Suppressor macrophage (primary cell): ENCODE results near the gene DIDO1.

Source experiments
- DNase-seq, 4 experiments: peaks; one replicate each; pipeline ENCODE4 v3.0.0-alpha.2; 2020 to 2022
- total RNA-seq, 17 experiments: gene quantifications; one replicate each; lab custom pipeline; 2026; ENCODE audit warnings: mixed read lengths in 6 of 17, inconsistent platforms in 3 of 17; lab: John Stamatoyannopoulos, UW

Gene DIDO1
- 39.5 to 108 (median 75.8) reads per million in 17 experiments for total RNA-seq

DNA sequence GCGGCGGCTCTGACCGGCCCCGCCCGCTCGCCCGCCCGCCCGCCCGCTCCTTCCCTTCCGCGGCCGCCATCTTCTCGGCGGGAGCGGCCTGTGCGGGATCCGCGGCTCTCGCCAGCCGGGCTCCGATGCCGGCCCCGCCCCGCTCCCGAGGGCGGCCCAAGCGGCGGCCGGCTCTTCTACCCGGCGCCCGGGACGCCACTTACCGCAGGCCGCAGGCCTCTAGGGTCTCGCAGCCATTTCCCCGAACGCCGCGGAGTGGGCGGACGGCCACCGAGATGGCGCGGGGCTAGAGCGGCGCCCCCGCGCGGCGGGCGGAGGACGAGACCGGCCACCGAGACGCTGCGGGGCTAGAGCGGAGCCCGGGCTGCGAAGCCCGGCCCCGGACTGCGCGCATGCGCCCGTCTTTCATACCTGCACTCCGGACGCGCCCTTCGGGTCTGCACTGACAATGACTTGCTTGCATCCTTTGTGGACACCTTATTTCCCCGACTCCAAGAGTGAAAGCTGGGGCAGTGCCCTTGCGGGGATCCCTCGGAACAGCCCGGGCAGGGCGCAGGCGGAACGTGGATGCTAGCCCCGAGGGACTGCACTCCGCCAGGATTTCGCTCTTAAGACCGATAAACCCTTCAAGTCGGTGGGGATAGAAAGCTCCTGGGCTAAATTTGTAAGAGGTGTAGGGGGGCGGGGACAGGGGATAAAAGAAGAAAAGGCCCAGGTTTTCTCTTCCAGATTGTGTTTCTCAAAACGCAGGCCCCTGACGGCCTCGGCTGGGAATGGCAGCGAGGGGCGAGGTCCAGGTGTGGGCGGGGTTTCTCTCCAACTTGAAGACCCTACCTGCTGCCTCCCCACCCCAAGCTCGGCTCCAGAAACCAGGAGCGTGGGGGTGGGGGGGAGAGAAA is at the start of gene DIDO1:
DIDO1 (minus strand) TSS at position 277 of the 899 bp plus-strand sequence.
- peak; percentile 90 to 96 (median 93) for DNase-seq

DNA sequence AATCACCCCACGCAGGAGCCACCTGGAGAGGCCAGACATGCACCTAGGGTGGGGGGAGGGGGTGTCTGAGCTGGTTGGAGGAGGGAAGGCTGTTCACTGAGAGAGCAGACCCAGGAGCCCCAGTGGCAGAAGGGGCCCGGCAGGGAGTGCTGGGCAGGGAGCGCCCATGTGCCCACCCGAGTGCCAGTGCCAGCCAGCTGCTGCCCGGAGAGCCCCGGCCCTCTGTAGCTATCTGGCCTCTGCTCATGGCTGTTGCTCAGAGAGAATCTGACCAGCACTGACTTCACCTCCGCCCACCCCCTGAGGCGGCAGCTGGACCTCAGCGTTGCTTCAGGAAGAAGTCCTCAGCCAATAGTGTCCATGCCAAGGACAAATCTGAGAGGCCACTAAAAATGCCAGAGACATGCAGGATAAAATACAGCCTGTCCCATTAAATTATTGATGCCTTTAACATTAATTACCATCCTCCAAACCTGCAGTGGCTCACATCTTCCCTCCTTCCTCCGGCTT is 49.0 kb upstream of the DIDO1 start:
- peak; percentile 26 to 54 (median 38) for DNase-seq

DNA sequence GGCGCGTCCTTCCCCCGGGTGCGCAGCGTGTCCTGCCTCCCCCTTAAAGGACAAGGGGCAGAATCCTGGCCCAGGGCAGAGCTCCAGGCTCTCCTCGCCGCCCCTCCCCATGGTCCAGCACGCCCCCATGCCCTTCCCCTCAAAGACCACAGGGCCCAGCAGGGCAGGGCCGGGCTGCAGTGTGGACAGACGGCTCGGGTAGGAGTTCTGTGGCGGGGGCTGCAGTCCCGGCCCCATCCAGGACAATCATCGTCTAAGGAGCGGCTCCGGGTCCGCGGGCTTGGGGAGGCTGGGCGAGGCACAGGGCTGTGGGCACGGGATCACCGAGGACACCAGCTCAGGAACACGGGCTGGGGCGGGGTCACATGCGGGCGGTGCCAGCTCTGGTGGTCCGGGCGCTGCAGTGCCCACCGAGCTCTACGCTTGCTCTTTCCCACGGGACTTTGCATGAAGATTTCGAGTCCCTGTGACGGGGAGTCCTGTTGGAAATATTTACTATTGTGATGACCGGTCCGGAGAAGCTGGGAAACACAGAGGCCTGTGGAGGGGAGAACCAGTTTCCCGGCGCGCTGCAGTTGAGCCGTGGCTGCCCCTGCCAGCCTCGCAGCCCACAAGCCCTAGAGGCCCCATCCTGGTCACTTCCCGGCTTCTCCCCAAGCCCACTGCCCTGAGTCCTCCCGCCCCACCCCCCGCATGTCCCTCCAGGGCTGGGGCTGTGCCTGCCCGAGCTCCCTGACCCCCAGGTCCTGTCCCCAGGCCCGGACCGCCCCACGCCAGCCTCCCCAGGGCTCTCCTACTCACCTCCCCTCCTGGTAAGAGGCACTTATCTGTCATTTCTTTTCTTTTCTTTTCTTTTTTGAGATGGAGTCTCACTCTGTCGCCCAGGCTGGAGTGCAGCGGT is 46.8 kb upstream of the DIDO1 start:
- no peak for DNase-seq

DNA sequence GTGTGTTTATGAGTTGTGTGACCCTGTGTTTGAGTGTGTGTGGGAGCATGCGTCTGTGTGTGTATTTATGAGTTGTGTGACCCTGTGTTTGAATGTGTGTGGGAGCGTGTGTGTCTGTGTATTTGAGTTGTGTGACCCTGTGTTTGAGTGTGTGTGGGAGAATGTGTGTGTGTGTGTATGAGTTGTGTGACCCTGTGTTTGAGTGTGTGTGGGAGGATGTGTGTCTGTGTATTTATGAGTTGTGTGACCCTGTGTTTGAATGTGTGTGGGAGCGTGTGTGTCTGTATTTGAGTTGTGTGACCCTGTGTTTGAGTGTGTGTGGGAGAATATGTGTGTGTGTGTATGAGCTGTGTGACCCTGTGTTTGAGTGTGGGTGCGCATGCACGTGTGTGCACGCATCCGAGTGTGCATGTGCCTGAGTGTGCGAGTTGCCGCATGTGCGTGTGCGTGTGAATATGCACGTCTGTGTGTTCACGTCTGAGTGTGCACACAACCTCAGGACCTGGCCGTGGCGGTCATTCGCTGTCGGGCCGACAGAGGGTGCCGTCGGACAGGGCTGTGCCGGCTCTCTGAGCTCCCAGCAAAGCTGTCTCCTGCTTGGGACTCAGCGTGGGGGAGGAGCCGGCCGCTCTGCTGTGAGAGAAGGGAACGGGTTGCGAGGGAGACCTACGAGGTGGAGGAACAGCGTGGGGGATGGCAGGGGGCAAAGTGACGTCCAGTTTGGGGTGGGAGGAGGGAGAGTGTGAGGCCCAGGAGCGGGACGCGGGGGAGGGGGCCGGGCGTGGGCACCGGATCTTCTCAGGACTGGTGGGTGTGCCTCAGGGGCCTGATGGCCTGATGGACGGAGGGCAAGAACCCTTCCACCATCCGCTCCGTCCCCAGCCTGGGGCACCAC is 45.9 kb upstream of the DIDO1 start:
- peak; percentile 92 to 95 (median 93) for DNase-seq

DNA sequence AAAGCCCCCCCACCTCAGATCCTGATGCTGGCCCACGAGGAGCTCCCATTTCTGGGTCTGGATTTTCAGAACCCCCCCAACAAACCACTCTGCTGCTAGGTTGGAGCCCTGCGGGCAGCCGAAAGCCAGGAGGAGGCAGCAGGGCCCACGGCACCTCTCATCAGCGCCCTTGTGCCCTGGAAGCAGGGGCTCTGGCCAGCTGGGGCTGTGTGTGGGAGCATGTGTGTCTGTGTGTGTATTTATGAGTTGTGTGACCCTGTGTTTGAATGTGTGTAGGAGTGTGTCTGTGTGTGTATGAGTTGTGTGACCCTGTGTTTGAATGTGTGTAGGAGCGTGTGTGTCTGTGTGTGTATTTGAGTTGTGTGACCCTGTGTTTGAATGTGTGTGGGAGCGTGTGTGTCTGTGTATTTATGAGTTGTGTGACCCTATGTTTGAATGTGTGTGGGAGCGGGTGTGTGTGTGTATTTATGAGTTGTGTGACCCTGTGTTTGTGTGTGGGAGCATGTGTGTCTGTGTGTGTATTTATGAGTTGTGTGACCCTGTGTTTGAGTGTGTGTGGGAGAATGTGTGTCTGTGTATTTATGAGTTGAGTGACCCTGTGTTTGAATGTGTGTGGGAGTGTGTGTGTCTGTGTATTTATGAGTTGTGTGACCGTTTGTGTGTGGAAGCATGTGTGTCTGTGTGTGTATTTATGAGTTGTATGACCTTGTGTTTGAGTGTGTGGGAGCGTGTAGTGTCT is 45.1 kb upstream of the DIDO1 start:
- DNase-seq = no peak

DNA sequence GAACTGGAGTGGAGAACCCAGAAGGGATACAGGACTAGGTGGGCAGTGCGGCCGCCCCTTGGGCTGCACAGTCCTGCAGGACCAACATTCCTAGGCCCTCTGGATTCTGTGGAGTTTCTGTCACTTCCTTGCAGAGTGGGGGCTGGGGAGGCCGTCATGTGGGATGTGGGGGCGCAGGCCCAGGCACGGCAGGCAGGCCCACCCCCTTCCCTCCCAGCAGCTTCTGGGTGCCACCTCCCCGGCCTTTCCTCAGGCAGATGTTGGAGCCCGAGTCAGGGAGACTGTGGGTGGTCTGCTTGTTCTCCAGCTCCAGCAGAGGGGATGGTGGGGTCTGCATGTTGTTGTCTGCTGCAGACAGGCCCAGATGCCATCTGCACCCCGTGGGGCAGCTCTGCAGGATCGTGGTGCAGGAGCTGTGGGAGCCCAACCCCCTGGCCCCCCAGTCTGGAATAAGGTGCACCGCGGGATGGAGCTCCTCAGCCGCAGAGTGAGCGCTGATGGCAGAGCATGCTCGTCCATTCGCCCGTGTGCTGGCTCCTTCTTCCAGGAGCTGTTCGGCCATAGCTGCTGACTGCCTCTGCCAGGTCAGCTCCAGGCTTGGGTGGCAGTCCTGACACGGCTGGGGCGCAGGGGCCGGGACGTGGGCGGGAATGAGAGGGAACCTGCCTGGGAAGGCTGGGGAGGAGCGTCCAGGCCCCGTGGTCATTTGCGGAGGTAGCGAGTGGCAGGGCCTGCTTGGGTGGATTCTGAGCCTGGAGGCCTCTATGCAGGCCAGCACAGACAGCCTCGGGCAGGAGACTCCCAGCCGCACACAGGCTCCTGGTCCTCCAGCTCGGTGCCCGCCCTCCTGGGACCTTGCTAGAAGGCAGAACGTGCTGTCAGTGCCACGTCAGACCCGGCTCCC is 44.3 kb upstream of the DIDO1 start:
- peak in 2 of 4 experiments; percentile 17 to 39 for DNase-seq

DNA sequence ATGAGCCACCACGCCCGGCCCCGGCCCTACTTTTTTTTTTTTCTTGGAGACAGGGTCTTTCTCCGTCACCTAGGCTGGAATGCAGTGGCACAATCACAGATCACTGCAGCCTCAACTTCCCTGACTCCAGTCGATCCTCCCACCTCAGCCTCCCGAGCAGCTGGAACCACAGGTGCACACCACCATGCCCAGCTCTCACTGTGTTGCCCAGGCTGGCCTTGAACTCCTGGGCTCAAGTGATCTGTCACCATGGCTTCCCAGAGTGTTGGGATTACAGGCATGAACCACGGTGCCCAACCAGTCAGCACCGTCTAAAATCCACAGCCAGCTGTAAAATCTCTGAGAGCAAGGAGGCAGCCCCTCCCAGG is 43.6 kb upstream of the DIDO1 start:
- DNase-seq = no peak

DNA sequence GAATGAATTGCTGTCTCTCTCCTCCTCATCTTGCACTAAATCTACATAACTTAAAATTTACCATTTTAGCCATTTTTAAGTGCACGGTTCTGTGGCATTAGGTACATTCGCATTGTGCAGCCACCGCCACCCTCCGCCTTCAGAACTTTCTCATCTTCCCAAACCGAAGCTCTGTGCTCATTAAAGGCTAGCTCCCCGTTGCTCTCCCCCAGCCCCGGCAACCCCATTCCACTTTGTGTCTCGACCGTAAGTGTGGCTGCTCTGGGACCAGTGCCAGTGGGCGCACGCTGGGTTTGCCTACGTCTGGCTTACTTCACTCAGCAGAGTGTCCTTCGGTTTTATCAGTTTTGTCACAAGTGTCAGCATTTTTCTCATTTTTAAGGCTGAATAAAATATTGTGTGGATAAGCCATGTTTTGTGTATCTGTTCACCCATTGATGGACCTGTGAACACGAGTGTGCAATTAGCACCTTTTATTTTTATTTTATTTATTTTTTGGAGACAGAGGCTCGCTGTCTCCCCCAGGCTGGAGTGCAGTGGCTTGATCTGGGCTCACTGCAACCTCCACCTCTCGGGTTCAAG is 43.0 kb upstream of the DIDO1 start:
- no peak for DNase-seq

DNA sequence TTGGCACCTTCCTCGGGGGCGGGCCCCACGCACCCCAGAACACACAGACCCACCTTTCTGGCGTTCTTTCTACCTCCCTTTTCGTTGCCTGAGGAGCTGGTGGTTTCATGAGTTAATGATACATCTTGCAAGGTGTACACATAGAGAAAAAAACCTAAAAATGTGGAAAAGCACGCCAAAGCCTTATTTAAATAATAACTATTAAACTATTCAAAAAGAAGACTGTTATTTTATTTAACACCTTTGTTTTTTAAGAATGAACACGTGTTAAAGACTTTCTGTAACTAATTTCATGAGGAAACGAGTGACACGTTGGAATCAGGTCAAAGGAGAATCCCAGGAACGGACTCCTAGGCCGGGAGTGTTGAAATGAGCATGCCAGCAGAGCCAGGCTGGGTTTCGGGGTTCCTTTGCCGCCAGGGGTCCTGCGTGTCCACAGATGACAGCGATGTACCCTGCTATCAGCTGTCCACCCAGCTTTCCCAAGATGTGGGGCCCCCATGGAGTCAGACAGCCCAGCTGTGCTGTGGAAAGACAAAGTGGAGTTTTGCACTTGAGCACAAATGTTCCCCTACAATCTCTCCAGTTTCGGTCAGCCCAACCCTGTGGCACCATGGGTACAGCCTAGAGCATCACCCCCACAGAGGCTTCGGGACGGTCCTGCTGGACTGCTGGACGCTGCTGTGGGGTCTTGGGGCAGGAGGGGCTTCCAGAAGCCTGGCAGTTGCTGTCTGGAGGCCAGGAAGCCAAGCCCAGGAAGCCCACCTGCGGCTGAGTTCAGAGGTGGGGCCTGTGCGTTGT is 42.3 kb upstream of the DIDO1 start:
- DNase-seq = no peak

DNA sequence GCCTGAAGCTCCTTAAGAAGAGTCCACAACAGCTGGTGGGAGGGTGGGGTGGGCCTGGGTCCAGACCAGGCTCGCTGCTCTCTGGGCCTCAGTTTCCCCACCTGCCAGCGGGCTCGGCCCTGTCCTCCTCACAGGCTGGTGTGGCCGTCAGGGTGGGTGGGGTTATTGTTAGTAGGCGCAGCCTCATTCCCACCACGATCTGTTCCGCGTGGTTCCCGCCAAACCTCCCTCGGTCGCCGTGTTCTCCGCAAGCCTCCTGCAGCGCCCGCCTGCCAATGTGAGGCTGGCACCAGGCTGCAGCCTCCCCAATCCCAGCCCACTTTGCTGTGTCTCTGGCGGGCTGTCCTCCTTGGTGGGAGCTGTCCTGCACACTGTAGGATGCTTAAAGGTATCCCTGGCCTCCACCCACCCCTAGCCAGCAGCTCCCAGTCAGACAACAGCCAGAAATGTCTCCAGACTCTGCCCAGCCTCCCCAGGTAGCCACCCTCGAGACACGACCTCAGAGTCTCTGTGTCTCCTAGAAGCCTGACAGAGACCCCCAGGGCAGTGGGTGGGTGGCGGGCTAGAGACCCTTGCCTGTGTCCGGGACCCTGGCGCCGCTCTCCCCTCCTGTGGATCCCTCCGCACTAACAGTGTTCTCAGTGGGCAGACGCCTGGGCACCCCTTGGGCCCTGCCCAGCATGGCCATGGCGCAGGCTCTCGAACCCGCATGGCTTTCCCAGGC is 41.5 kb upstream of the DIDO1 start:
- DNase-seq = no peak

DNA sequence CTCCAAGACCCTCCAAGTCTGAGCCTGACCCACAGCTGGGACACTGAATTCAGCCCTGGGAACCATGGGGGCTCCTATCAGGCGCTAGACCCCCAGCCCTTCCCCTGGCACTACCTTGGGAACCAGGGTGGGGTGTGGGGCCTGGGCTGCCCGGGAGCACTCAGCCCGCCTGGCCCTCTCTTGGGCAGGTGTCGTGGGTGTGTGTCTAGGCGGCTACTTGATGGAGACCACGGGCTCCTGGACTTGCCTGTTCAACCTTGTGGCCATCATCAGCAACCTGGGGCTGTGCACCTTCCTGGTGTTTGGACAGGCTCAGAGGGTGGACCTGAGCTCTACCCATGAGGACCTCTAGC is 40.8 kb upstream of the DIDO1 start:
- DNase-seq = no peak

DNA sequence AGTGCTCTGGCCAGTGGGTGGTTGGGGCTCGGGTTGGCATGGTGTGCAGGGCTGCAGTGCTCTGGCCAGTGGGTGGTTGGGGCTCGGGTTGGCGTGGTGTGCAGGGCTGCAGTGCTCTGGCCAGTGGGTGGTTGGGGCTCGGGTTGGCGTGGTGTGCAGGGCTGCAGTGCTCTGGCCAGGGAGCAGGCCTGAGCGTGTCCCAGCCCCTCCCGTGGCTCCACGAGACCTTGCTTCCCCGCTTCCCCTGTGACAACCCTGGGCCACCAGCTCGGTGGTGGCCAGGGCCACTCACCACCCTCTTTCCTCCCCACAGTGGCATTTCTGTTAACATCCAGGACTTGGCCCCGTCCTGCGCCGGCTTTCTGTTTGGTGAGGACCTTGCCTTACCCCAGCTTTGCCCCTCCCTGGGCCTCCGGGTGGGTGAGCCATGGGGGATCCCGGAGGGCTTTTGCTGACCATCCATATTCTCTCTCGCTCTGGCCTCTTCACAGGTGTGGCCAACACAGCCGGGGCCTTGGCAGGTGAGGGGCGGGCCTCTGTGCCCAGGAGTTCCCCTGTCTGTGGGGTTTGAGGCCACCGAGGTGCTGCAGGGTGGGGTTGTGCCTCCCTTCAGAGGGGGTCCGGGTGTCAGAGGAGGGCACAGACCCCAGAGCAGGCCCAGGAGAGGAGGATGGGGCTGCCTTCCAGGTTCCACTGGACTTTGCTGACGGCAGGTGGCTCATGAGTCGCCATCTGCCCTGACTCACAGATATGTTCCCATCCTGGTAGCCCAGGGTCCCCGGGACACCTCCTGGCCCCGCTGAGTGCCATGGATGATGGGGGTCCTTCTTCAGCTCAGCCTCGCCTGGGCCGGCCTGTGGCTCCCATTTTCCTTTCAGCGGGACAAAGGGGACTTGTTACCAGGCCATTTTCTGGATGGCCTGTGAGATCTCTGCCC is 40.2 kb upstream of the DIDO1 start:
- no peak for DNase-seq

DNA sequence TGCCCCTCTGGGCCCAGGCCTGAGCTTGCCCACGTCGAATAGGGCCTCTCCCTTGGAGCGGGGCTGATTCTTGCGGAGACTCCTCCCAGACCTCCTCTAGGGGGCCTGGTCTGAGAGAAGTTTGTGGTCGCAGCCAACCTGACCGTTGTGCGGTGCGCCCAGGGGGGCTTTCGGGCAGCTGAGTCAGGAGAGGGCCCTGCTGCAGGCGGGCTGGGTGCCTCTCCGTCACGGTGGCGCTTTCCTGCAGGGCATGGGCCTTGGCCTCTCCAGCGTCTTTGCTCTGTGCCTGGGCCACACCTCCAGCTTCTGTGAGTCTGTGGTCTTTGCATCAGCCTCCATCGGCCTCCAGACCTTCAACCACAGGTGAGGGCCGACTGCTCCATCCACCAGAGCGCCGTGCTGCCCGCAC is 39.1 kb upstream of the DIDO1 start:
- no peak for DNase-seq

DNA sequence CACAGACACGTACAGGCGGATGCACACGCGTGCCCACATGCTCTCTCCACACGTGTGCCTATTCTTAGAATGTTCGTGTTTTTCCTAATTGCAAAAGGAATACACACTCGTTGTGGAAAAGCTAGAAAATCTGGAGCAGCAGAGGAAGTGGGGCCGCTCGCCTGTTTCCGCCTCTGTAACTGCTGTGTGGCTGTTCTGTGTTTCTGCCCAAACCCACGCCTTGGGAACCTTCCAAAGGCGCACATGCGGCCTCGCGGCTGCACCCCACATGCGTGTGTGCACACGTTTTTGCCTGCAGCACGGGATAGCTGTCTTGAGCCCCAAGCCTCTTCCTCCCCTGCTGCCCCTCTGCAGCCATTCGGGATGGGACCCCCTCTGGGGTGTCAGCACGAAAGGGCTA is 38.4 kb upstream of the DIDO1 start:
- peak; percentile 57 to 72 (median 64) for DNase-seq

DNA sequence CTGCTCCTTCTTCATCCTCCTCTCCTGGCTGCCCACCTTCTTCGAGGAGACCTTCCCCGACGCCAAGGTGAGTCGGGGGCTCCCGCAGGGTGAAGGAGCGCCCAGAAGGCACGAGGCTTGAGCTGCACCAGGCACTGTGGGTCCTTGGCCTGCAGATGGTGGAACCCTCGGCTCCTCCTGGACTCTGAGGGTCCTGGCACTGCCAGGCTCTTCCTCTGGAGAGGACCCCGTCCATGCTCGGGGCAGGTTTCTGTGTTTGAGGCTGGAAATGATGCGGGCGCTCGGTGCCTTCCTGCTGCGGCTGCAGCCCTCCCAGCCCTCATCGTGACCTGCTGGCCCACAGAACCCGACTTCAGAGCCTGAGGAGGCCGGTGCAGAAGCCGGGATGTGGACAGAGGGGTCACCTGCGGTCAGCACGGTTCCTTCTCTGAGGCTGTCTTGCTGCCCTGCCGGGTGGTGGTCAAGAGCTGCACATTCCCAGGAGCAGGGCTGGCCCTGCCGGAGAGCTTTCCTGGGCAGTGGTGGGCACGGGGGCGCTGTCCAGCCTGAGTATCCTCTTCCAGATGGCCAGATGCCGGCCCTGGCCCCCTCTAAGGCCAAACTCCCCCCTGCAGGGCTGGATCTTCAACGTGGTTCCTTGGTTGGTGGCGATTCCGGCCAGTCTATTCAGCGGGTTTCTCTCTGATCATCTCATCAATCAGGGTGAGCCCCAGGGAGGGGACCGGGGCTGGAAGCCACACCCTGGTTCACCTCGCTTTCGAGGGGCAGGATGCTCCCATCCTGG is 37.5 kb upstream of the DIDO1 start:
- no peak for DNase-seq

DNA sequence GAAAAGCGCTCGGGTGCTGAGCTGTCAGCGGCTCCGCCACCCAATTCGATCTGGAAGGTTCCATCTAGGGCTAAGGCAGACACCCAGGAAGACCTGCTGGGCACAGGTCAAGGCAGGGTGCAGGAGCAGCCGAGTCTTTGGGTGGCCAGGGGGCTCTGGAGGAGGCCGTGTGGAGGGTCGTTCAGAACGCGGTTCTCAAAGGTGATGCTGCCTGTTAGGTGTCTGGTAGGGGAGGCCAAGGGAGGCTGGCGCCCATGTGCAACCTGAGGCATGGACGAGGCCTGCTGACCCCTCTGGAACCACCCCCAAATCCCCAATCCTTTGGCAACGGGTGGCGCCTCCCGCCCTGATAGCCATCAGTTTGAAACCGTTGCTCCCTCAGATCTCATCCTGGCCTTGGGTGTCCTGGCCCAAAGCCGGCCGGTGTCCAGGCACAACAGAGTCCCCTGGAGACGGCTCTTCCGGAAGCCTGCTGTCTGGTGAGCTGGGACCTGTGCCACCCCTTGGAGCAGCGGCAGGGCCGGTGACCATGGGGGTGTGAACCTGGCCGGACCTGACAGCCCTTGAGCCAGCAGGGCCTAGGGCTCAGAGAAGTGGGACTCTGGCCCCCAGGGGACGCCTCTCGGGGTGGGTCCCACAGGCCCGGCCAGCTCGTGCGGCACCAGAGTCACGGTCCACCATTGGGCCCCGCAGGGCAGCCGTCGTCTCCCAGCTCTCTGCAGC is 36.7 kb upstream of the DIDO1 start:
- DNase-seq = no peak
